ENCODE results near the gene NCL.
"Not testable (repeated sequence)": the region's sequence is repeated elsewhere in the genome, so short reads cannot be mapped to it uniquely, and the experiment has no call there.

Gene NCL

DNA sequence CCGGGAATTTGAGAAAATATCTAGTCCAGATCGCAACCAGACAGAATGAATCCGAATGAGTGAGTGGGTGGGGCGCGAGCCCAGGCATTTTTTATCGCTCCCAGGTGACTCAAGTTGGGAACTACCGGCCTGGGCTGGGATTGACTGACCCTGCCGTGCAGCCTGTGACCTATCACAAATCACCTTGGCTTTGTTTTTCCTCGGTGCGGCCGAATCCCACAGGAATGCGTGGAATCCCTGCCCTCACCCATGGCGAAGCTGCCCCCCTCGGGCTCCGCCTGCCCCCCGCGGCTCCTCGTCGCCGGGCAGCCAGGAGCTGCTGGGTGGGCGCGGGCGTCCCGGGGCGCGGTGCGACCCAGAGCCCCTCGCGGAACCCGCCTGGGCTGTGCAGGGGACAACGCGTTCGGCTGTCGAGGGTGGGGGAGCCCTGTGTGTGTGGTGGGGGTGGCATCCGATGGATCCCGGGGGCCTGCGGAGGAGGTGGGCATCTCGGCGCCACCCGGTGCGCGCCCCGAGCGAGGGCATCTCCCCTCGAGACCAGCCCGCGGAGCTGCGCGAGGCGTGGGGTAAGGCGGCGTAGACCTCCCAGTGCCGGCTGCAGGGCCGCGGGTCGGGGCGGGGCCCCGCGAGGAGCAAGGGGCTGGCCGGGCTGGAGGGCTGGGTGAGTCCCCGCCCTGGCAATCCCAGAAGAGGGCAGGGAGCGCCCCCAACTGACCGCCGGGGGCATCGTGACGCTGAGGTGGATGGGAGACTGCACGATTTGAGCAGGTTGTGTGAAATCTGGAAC is 52.3 kb downstream of the NCL start:
- H3K4me3 Mint-ChIP-seq, result peak overlapping the region; percentile 66
- peaks cover 2% of the 10 kb centered on the region for H3K36me3 Mint-ChIP-seq
- H3K27ac Mint-ChIP-seq, result no peak overlapping the region
- H3K27me3 Mint-ChIP-seq, result peaks cover 7% of the 10 kb centered on the region
- ATAC-seq (ENCODE audit: low read depth), result peak; percentile 98
- H3K9me3 Mint-ChIP-seq, result peaks cover 2% of the 10 kb centered on the region
- peak; percentile 82 to 84 for DNase-seq (ENCODE audit: low spot score in 2 of 2)
- H3K4me1 Mint-ChIP-seq, result no peaks in the 10 kb centered on the region

GRCh38 chr2:231411237-231411636 is 53.0 kb downstream of the NCL start:
- Mint-ChIP-seq H3K27me3 (peaks cover 7% of the 10 kb centered on the region), H3K9me3 (peaks cover 2% of the 10 kb centered on the region), H3K36me3 (peaks cover 2% of the 10 kb centered on the region), H3K27ac (no peak overlapping the region), H3K4me1 (no peaks in the 10 kb centered on the region), H3K4me3 (no peak overlapping the region)
- ATAC-seq (ENCODE audit: low read depth), result no peak
- no peak for DNase-seq (ENCODE audit: low spot score in 2 of 2)

DNA sequence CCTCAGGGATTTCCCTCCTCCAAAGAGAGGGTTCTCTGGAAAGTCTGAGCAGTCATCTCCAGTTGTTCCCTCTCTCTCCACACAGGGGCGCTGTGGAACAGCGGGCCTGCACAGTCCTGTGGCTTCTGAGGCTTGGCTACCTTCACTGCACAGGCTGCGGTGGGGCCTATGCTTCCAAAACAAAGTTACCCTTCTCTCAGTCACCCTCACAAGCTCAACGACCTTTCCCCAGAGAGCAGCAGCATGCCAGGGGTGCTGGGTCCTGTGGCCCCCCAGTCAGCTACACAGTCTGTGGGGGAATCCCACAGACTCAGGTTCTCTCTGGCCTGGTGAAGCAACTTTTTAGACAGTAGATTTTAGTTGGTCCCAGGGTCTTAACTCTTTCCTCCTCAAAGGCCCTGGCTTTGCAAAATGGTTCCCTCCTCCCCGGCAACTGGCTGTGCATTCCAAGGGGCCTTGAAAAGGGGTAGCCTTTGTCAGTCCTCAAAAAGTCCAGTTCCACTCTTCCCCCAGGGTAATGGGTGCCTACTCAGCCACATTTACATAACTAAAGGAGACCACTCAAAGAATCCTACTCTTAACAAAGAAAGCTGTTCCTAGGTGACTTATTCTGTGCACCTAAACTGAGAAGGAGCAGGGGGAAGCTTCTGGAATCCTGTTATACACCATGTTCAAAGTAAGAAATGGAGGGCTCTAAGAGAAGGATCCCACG is 53.8 kb downstream of the NCL start:
- DNase-seq (ENCODE audit: low spot score in 2 of 2) (no peak), ATAC-seq (ENCODE audit: low read depth) (no peak)
- Mint-ChIP-seq H3K4me1 (peaks cover 4% of the 10 kb centered on the region), H3K36me3 (peaks cover 2% of the 10 kb centered on the region), H3K4me3 (no peak overlapping the region), H3K27me3 (peaks cover 7% of the 10 kb centered on the region), H3K9me3 (peaks cover 2% of the 10 kb centered on the region), H3K27ac (no peak overlapping the region)

GRCh38 chr2:231409776-231410175 is 54.5 kb downstream of the NCL start:
- H3K9me3 Mint-ChIP-seq, result peaks cover 2% of the 10 kb centered on the region
- H3K4me3 Mint-ChIP-seq, result no peak overlapping the region
- ATAC-seq (ENCODE audit: low read depth) (no peak), DNase-seq (ENCODE audit: low spot score in 2 of 2) (no peak)
- H3K36me3 Mint-ChIP-seq, result peaks cover 2% of the 10 kb centered on the region
- H3K27me3 Mint-ChIP-seq, result peaks cover 4% of the 10 kb centered on the region
- peaks cover 9% of the 10 kb centered on the region for H3K4me1 Mint-ChIP-seq
- no peak overlapping the region for H3K27ac Mint-ChIP-seq

- not testable (repeated sequence) for ATAC-seq (ENCODE audit: low read depth); H3K4me1 Mint-ChIP-seq; H3K27ac Mint-ChIP-seq
Measured at GRCh38 chr2:231408304-231408703, 56.0 kb downstream of the NCL start.

GRCh38 chr2:231407686-231408085 is 56.6 kb downstream of the NCL start:
- ATAC-seq (ENCODE audit: low read depth); H3K36me3 Mint-ChIP-seq; DNase-seq (ENCODE audit: low spot score in 2 of 2); H3K27me3 Mint-ChIP-seq; H3K4me3 Mint-ChIP-seq; H3K4me1 Mint-ChIP-seq; H3K27ac Mint-ChIP-seq; H3K9me3 Mint-ChIP-seq: not testable (repeated sequence)

More at GRCh38 chr2:231408304-231408703, 56.0 kb downstream of the NCL start:
- H3K9me3 Mint-ChIP-seq; H3K36me3 Mint-ChIP-seq; H3K4me3 Mint-ChIP-seq; H3K27me3 Mint-ChIP-seq; DNase-seq (ENCODE audit: low spot score in 2 of 2): not testable (repeated sequence)

- H3K27ac Mint-ChIP-seq, result peak overlapping the region; percentile 89
- not testable (repeated sequence) for H3K9me3 Mint-ChIP-seq, H3K27me3 Mint-ChIP-seq, H3K36me3 Mint-ChIP-seq
- peaks cover 11% of the 10 kb centered on the region for H3K4me1 Mint-ChIP-seq
- peak overlapping the region; percentile 62 for H3K4me3 Mint-ChIP-seq
- DNase-seq (ENCODE audit: low spot score in 2 of 2) (peak in 1 of 2 donors; percentile 50), ATAC-seq (ENCODE audit: low read depth) (peak; percentile 89)
Measured at GRCh38 chr2:231405601-231406367, 58.5 kb downstream of the NCL start.

DNA sequence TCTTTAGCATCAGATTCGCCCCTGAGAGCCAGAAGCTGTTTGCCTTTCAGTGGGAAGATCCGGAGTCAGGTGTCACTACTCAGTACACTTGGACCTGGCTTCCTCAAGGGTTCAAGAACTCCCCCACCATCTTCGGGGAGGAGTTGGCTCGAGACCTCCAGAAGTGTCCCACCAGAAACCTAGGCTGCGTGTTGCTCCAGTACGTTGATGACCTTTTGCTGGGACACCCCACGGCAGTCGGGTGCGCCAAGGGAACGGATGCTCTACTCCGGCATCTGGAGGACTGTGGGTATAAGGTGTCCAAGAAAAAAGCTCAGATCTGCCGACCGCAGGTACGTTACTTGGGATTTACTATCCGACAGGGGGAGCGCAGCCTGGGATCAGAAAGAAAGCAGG is 60.1 kb downstream of the NCL start:
- H3K4me3 Mint-ChIP-seq; DNase-seq (ENCODE audit: low spot score in 2 of 2); H3K27me3 Mint-ChIP-seq; H3K36me3 Mint-ChIP-seq; ATAC-seq (ENCODE audit: low read depth); H3K27ac Mint-ChIP-seq; H3K9me3 Mint-ChIP-seq: not testable (repeated sequence)
- peaks cover 14% of the 10 kb centered on the region for H3K4me1 Mint-ChIP-seq
